SKM-1 treated with dmso at 0.1 percent for 144 hours (cell line): ENCODE measurements around the gene CEND1.

ENCODE experiments used
- DNase-seq: peaks from one replicate; lab custom pipeline; 2025; ENCODE audit not compliant: unreplicated experiment; lab: John Stamatoyannopoulos, UW

Gene CEND1

DNA sequence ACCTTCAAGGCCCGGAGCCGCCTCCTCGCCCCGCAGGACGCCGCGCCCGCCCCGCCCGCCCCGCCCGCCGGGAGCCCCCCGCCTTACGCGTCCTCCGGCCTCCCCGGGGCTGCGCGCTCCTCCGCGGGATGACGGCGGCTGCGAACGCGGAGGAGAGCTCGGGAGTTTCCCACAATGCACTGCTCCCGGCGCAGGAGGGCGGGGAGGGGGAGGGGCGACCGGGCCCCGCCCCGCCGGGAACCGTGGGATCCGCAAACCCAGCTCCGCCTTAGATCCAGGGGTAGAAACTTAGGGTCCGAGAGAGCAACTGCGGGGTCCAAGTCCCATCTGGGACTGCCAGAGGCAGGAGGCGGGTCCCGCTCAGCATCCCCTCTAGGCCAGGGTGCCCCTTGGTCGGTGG, at the start of gene CEND1:
Gene CEND1 (minus strand): TSS at position 148 of the 400 bp plus-strand sequence. CDS start 1,514 bp downstream, outside the sequence.
- DNase-seq, result no peak

DNA sequence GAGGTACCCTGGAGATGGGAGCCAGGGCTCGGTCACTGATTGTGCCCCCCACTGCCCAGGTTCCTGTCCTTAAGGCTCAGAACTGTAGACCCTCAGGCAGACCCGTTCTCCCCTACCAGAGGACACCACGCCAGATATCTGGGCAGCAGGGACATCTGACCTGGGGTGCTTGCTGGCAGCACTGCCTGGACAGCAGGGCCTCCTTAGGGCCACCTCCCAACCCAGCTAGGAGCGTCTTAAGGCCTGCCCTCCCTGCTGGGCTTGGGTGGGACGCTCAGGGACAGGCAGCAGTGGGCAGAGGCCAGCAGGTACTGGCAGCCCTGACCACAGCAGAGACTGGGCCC, 49.4 kb upstream of the CEND1 start:
- no peak for DNase-seq

DNA sequence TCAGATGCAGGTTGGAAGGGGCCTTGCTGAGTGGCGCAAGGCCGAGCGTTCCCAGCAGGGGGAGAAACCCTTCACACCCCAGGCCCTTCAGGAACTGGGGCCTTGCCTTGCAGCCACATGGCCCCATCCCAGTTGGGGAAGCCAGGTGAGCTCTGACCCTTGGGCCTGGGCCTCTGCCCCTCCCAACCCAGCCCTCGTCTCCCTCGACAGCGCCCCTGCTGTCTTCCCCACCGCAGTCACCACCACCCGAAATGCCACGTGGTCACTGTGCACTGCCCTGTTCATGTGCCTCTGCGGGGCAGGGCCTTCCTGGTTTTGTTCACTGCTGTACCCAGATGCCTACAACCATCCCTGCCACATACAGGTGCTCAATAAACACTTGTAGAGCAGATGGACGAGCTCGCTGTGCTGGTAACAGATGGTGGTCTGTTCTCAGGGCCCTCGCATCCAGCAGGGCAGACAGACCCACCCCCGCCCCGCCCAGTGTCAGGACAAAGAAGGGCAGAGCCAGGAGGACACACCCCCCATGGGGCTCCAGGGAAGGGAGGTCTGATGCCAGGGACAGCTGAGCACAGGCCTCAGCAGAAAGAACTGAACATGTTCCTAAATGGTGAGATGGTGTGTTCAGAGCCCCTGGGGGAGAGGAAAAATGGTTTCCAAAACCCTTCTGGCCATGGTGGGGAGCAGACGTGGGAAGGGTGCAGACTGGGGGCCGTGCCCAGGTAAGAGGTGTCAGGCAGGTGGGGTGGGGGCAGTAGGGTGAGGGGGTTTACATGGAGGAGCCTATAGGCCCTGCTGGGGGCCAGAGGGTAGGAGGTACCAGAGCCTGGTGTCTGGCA, 48.8 kb upstream of the CEND1 start:
- no peak for DNase-seq

DNA sequence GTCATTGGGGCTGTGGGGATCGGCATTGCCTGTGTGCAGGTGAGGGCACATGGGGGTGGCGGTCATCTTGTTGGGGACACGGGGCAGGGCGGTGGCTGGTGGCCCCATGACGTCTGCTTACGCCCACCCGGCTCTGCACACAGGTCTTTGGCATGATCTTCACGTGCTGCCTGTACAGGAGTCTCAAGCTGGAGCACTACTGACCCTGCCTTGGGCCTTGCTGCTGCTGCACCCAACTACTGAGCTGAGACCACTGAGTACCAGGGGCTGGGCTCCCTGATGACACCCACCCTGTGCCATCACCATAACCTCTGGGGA, 48.1 kb upstream of the CEND1 start:
- no peak for DNase-seq

DNA sequence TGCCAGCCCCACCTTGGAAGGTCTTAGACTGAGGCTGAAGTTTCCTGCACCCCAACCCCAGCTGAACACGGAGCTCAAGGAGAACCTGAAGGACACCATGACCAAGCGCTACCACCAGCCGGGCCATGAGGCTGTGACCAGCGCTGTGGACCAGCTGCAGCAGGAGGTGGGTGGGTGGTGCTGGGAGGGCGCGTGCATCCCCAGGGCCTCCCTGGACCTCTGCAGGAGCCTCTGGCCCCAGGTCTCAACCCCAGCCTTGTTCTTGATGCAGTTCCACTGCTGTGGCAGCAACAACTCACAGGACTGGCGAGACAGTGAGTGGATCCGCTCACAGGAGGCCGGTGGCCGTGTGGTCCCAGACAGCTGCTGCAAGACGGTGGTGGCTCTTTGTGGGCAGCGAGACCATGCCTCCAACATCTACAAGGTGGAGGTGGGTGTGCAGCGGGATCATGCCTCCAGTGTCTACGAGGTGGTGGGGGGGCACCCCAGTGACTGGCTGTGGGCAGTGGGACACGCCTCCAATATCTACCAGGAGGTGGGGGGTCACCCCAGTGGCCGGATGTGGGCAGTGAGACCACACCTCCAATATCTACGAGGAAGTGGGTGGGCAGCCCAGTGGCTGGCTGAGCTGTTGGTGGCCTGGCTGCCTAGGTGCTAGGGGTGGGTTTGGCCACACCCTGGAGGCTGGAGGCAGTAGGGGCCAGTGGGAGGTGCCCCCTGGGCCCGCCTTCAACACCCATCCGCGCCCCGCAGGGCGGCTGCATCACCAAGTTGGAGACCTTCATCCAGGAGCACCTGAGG, 47.5 kb upstream of the CEND1 start:
- no peak for DNase-seq

DNA sequence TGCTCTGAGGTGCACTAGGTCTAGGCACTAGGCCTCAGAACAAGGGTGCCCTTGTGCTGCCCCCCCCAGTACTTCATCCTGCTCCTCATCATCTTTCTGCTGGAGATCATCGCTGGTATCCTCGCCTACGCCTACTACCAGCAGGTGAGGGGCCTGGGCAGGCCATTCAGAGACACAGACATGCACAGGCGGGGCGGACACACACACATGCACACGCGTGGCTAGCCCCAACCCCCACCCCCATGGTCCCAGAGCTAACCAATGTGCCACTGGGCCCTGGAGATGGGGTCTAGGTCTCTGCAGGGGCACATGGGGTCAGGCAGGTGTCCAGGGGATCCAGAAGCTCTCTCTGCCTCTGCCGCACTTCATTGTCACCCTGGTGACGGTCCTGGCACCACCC, 46.8 kb upstream of the CEND1 start:
- no peak for DNase-seq

DNA sequence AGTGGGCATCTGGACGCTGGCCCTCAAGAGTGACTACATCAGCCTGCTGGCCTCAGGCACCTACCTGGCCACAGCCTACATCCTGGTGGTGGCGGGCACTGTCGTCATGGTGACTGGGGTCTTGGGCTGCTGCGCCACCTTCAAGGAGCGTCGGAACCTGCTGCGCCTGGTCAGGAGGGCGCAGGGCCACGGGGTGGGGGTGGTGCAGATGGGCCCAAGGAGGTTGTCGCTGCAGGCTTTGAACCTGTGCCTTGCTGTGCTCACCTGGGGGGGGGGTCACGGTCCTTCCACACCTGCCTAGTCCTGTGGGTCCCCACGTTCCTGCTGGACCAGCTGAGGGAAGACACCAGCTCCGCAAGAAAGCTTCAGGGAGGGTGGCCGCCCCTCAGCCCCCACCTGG, 46.4 kb upstream of the CEND1 start:
- no peak for DNase-seq

DNA sequence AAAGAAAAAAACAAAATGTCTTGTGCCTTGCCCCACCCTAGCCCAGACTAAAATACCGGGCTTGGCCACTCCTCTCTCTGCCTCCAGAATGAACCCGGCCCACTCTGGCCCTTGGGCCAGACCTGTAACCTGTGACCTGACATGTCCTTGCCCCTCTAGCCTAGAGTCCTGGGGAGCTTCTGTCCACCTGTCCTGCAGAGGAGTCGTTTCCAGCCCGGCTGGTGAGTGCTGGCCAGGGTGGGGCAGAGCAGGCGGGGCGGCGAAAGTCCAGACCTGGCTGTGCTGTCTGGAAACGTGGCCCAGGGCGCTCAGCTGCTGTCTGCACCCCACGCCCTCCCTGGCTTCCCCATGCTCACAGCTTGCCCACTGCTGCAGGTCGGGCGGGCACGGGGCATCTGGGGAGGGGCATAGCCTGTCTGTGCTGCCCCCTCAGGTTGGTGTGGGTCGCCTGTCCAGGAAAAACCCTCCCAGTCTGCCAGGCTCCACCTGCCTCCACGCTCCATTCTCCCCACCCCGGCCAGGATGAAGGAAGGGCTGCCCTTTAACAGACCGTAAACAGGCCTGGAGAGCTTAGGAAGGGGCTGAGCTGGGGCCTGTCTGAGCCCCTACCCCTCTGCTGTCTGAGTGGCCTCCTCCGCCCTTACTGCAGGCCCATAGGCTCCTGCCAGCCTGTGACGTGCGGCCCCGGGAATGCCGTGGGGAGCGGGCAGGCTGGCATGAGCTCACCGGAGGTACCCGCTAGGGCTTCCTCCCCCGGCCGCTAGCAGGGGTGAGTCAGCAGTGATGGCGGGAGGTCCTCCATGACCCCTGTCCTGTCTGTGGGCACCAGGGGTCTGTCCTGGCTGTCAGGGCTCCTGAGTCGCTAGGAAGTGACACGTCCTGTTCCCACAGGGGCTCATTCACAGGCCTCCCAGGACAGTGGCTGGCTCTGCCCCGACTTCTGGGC, 44.8 kb upstream of the CEND1 start:
- DNase-seq, result no peak

DNA sequence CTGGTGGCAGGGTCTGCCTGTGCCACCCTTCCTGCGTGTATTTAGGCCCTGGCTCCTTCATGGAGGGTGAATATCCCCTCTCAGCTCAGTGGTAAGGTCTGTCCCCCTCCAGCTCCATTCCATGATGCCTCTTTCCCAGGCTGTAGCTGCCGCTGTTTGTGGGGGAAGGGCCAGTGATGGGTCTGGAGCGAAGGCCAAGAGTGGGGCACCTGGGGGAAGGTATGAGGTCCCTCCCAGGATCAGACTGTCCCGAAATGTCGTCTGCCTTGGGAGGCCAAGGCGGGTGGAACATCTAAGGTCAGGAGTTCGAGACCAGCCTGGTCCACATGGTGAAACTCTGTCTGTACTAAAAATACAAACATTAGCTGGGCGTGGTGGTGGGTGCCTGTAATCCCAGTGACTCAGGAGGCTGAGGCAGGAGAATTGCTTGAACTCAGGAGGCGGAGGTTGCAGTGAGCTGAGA, 44.0 kb upstream of the CEND1 start:
- DNase-seq, result no peak

DNA sequence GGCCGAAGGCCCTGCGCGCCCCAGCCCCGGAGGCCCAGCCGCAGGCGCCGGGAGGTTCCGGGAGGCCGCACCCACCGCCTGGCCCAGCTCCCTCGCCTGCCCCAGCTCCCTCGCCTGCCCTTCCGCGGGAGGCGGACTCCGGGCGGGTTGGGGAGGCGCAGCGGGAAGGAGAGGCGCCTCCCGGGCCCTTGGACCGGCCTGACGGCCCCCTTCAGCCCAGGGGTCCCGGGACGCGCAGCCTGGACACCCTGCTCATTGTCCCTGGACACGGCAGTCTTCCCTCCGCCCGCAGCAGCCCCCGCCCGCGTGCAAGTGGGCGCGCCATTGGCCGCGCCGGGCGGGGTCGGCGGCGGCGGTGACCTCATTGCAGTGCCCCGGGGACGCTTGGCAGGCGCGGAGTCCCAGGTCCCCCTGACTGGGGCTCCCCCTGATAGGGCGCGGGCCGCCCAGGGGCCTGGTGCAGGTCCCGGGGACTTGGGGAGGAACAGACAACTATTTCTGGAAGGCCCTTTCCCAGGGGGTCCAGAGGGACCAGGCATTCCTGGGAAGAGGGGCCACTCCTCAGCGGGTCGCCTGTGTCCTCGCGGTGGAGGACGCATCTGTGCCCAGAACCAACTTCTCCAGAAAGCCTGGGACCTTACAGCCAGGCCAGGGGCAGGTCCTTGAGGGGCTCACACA, 43.4 kb upstream of the CEND1 start:
- no peak for DNase-seq

DNA sequence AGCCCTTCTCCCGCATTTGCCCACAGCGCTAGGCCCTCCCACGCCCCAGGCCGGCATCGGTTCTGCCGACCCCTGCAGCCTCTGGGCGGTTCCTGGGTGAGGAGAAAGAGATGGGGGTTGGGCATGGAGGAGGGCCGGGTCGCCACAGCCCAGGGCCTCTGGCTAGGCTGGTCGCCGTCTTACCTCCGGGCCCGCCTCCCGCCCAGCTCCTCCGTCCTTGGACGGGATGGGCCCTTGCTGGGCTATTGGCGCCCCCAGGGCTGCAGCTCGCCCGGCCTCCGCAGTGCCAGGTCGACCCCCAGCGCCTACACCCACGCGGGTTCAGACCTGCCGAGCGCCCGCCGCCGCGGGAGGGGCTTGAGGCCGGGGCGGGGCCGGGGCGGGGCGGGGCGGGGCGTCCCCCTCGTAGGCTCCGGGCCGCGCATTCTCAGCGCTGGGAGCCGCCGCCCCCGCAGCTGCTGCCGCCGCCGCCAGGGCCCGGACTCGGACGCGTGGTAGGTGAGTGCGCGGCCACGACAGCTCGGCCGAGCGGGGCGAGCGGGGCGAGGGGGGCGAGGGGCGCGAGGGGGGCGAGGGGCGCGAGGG, 42.7 kb upstream of the CEND1 start, which contains the start of gene CD151:
Gene CD151 (plus strand): TSS at position 424 of the 585 bp plus-strand sequence. CDS start 3,118 bp downstream, outside the sequence.
- no peak for DNase-seq

DNA sequence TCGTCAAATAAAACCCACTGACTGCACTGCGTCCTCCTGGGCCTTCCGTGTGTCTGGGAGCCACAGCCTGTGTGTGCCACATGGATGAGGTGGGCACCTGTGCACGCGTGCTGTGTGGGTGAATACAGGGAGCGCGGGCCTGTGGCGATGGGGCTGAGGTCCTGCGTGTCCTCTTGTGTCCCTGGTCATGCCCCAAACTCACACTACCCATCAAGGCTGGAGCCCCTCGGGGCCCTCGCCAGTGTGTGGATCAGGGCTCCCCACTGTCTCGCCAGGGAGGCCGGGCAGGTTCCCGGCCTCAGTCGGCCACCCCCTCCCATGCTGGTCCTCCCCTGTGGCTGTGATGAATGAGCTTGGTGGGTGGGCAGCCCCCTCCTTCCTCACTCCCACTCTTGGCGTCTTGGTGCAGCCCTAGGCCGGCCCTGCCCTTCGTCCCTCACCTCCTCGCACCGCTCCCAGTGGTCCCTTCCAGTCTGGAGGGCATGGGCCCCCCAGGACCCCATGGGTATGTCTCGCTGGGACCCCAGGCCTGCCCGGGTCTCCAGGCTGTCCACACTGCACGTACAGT, 42.2 kb upstream of the CEND1 start:
- no peak for DNase-seq

DNA sequence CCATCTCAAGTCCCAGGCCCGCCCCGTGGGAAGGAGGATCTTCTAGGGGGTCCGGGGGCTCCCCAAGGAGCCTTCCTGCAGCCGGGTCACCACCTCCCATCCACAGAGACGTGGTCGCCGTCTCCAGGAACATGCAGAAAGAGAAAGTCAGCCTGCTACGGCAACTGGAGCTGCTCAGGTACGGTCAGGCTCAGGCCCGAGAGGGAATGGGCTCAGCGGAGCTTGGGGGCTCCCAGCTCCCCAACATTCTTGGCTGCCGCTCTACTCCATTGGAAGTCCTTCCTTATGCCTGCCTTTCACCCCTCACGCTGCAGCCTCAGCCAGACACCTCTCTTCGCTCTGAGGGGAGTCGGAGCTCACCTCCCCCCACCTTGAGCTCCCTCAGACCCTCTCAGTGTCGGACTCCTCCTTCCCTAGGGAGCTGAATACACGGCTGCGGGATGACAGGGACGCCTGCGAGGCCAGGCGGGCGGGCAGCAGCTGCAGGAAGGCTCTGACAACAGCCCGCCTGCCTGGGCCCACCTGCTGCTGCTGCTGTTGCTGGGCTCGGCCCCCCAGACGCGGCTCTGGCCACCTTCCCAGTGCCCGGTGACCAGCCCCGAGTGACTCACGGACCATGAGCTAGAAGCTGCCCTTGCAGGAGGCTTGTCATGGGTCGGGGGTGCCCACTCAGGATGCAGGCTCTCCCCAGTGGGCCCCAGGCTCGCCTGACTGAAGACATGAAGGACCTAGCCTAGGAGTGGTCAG, 41.4 kb upstream of the CEND1 start:
- DNase-seq, result no peak

DNA sequence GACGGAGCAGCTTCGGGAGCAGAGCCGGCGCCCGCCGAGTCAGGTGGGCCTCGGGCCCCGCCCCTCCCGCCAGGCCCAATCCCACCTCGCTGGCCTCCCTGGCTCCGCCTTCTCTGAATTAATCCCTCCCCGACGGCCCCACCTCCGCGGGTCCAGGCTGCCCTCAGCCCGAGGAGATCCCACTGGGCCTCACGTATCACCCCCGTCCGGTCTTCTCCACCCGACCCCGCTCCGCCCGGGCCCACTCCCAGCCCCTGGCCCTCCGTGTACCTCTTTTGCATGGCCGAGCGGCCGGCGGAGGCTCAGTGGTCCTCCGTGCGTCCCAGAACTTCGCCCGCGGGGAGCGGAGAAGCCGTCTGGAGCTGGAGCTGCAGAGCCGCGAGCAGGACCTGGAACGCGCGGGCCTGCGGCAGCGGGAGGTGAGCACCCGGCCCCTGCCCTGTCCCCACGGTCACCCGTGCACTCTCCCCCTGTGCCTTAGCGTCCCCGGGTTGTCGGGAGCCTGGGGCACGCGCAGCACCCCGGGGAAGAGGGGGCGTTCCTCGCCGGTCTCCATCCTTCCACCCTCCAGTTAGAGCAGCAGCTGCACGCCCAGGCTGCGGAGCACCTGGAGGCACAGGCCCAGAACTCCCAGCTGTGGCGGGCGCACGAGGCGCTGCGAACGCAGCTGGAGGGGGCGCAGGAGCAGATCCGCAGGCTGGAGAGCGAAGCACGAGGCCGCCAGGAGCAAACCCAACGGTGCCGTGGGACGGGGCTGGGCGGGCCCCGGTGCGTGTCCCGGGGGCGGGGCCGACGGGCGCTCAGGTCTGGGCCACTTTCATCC, 40.6 kb upstream of the CEND1 start:
- no peak for DNase-seq

DNA sequence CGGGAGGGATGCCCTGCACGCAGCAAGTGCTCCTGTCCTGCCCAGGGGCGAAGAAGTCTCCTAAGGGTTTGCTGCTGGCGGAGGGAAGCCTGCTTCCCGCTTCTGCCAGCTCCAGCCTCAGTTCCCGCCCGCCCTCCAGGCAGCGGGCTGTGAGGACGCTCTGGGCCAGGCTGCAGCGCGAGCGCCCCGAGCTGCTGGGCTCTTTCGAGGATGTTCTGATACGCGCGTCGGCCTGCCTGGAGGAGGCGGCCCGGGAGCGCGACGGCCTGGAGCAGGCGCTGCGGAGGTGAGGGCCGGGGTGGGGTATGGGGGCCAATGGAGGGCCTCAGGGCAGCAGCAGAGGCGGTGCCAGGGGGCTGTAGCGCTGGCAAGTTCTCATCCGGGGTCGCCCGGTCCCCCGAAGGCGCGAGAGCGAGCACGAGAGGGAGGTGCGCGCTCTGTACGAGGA, 40.0 kb upstream of the CEND1 start:
- DNase-seq, result no peak

DNA sequence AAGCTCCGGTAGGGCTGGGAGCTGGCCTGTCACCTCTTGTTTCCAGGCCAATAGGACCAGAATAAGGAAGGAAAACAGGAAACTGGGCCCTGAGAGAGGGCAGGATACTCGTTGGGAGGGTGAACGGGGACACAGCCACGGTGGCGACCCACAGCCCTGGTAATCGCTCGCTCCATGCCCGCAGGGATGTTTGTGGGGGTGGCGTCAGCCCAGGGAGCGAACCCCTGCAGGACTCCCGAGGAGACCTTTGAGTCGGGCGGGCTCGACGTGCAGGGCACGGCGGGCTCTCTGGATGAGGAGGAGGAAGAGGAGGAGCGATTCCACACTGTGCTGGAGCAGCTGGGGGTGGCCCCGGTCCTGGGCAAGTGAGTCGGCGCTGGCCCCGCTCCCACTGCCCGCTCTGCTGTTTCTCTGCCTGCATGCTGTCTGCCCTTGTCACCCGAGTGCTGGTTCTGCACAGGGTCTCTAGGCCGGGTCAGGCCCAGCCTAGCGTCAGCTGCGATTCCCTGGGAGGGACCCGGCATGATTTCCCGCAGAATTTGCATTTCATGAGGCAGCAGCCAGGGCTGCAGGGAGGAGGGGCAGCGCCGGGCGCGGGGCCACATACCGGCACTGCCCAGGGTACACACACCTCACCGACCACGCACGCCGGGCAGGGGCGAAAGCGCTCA, 39.4 kb upstream of the CEND1 start:
- DNase-seq, result no peak

DNA sequence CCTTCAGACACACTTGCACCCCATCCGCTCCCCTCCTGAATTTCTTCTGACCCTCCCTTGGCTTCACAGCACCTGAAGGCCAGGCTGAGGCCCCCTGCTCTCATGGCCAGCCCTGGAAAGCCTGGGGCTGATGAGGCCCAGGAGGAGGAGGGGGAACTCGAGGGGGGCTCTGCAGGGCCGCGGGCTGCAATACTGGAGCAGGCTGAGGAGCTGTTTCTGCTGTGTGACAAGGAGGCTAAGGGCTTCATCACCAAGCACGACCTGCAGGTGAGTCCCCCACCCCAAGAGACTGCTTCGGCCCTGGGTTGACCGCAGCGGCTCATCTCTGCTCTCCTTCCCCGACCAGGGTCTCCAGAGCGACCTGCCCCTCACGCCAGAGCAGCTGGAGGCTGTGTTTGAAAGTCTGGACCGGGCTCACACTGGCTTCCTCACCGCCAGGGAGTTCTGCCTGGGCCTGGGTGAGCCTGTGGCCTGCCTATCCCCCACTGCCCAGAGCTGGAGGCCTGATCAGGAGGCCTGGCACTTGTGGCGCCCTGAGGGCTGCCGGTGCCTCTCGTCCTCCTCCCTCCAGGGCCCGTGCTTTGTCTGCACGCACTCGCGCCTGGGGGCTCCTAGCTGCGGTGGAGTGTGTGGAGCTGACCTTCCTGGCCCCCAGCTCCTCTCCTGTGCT, 38.8 kb upstream of the CEND1 start:
- no peak for DNase-seq
